Motor neuron (in vitro differentiated cells): ENCODE data around the gene ZCCHC10. TPM values are rescaled to one million over a fixed set of nuclear protein-coding genes. Genes with fewer than 3 reads are reported as not detected.
A peak's percentile ranks its signal among the peaks of the same experiment; 100 is the strongest.
"Not testable (repeated sequence)": the region's sequence is repeated elsewhere in the genome, so short reads cannot be mapped to it uniquely, and the experiment has no call there.

Experiments used
- ATAC-seq, 8 experiments: fragments of 200-7000 bp; cut with Tn5 transposase; replicated peaks in 6 of 8; 2 replicates each; pipeline ENCODE4 v1.8.0; 2021; ENCODE audit warnings: mild to moderate bottlenecking in 8 of 8, moderate library complexity in 8 of 8
- H3K27ac ChIP-seq, 2 donors: fragments of 250-450 bp; sonication (Bioruptor Pico); 2 replicates each; pipeline ENCODE4 v1.9.0; 2021; ENCODE audit warnings: antibody characterized with exemption in 2 of 2, mild to moderate bottlenecking in 2 of 2, moderate library complexity in 1 of 2
- H3K4me1 ChIP-seq, 2 donors: fragments of 250-450 bp; sonication (Bioruptor Pico); replicated peaks in 1 of 2; 2 replicates each; pipeline ENCODE4 v1.6.1; 2021; ENCODE audit warnings: antibody characterized with exemption in 2 of 2, mild to moderate bottlenecking in 2 of 2, moderate library complexity in 1 of 2
- H3K4me3 ChIP-seq, 5 donors: fragments of 250-450 bp; sonication (Bioruptor Pico); 2 replicates each; pipeline ENCODE4 v1.9.0; 2021; ENCODE audit warnings: antibody characterized with exemption in 5 of 5, mild to moderate bottlenecking in 5 of 5, moderate library complexity in 4 of 5
- WGBS, 10 experiments: fragments of 450-650 bp; shearing (Covaris generic); methylation state at CpG; one replicate each; pipeline ENCODE4 v1.0.0; 2022; 5-methylcytosine and 5-hydroxymethylcytosine counted together
- in situ Hi-C, 9 experiments: fragments of 400-800 bp; cut with MboI; loops; one replicate each; pipeline ENCODE4 v1.15.0; 2021; ENCODE audit warnings: low sequenced_read_pairs in 9 of 9, low pct_unique_long_range_greater_than_20kb in 2 of 9; ENCODE audit not compliant: unreplicated experiment in 9 of 9
- total RNA-seq, 8 experiments: library from RNA; unstranded; fragments of 300-600 nt; gene quantifications; 2 replicates each; pipeline versions ENCODE4 v1.2.3 to v1.2.4, GENCODE V29; 2022

The ZCCHC10 gene
- total RNA-seq, 8 experiments from 2014 or later, result 19.0 to 38.3 (median 25.1) TPM

GRCh38 chr5:133052317-133053175, 26.2 kb upstream of the ZCCHC10 start:
- WGBS, 10 experiments, result 0 to 7% (median 0%) methylated on average over 1 to 31 of the region's 59 CpGs; no CpG with 5 or more reads in 2 of the 10 experiments
- peaks cover 11 to 17% of the 10 kb centered on the region in 2 donors for H3K4me1 ChIP-seq
- H3K27ac ChIP-seq, result peak overlapping the region; percentile 97 to 99
- peak in 7 of 8 experiments; percentile 4 to 28 (median 25) for ATAC-seq
- in situ Hi-C loops, result no loop called here
- H3K4me3 ChIP-seq, result peak overlapping the region; percentile 65 to 92 (median 83)

GRCh38 chr5:133051542-133052316, 25.4 kb upstream of the ZCCHC10 start, which contains the start of gene HSPA4:
TSS of gene HSPA4 (plus strand) at chr5:133052013. CDS start at chr5:133052251, 238 bp downstream.
- peak within 1 kb of the TSS; percentile 97 to 99 for H3K27ac ChIP-seq
- peak within 1 kb of the TSS; percentile 65 to 92 (median 83) for H3K4me3 ChIP-seq
- peak; percentile 81 to 91 (median 88) for ATAC-seq
- 0 to 3% (median 0%) methylated on average over 1 to 24 of the region's 68 CpGs; no CpG with 5 or more reads in 1 of the 10 experiments for WGBS, 10 experiments
- peaks cover 11 to 17% of the 10 kb centered on the region in 2 donors for H3K4me1 ChIP-seq
- in situ Hi-C loops, result no loop called here

GRCh38 chr5:133051061-133051541, 24.8 kb upstream of the ZCCHC10 start:
- WGBS, 10 experiments, result 0 to 6% (median 0%) methylated on average over 1 to 8 of the region's 15 CpGs; no CpG with 5 or more reads in 3 of the 10 experiments
- Histone ChIP-seq H3K4me1 (peaks cover 11 to 17% of the 10 kb centered on the region in 2 donors), H3K27ac (peak overlapping the region; percentile 97 to 99), H3K4me3 (peak overlapping the region; percentile 65 to 92 (median 83))
- in situ Hi-C loops, result no loop called here
- peak in 1 of 8 experiments; percentile 1 for ATAC-seq

- 0 to 58% (median 25%) methylated on average over 1 to 4 of the region's 4 CpGs; no CpG with 5 or more reads in 1 of the 10 experiments for WGBS, 10 experiments
- peak overlapping the region; percentile 65 to 92 (median 83) for H3K4me3 ChIP-seq
- in situ Hi-C loops, result no loop called here
- H3K27ac ChIP-seq, result peak overlapping the region; percentile 97 to 99
- no peak for ATAC-seq
- H3K4me1 ChIP-seq, result peaks cover 11 to 17% of the 10 kb centered on the region in 2 donors
These were observed 24.2 kb upstream of the ZCCHC10 start for GRCh38 chr5:133050521-133050920.

- Histone ChIP-seq H3K4me3 (no peak overlapping the region), H3K27ac (no peak overlapping the region), H3K4me1 (peaks cover 11 to 17% of the 10 kb centered on the region in 2 donors)
- in situ Hi-C loops, result no loop called here
- WGBS, 10 experiments, result 0 to 100% (median 73%) methylated on average over 1 of the region's 1 CpG
- ATAC-seq, result no peak
These were observed 23.3 kb upstream of the ZCCHC10 start for GRCh38 chr5:133049726-133050048.

GRCh38 chr5:133048993-133049725, 22.8 kb upstream of the ZCCHC10 start:
- Histone ChIP-seq H3K27ac (no peak overlapping the region), H3K4me1 (peaks cover 11 to 17% of the 10 kb centered on the region in 2 donors), H3K4me3 (no peak overlapping the region)
- in situ Hi-C loops, result no loop called here
- 51 to 94% (median 73%) methylated on average over 2 to 6 of the region's 6 CpGs; no CpG with 5 or more reads in 1 of the 10 experiments for WGBS, 10 experiments
- ATAC-seq, result no peak

GRCh38 chr5:133047404-133047803, 21.1 kb upstream of the ZCCHC10 start:
- Histone ChIP-seq H3K4me3 (no peak overlapping the region), H3K27ac (no peak overlapping the region), H3K4me1 (peaks cover 10 to 11% of the 10 kb centered on the region in 2 donors)
- in situ Hi-C loops, result no loop called here
- 40 to 90% (median 73%) methylated on average over 1 to 2 of the region's 19 CpGs; no CpG with 5 or more reads in 6 of the 10 experiments for WGBS, 10 experiments
- ATAC-seq, result no peak

- ATAC-seq, in situ Hi-C loops, H3K27ac ChIP-seq, H3K4me3 ChIP-seq: not testable (repeated sequence)
- H3K4me1 ChIP-seq, result peaks cover 10 to 11% of the 10 kb centered on the region in 2 donors
- 60 to 97% (median 89%) methylated on average over 2 to 8 of the region's 8 CpGs; no CpG with 5 or more reads in 1 of the 10 experiments for WGBS, 10 experiments
These were observed 20.2 kb upstream of the ZCCHC10 start for GRCh38 chr5:133046560-133046959.

- WGBS, 10 experiments, result 67 to 100% (median 100%) methylated on average over 1 of the region's 1 CpG; no CpG with 5 or more reads in 6 of the 10 experiments
- Histone ChIP-seq H3K4me3 (no peak overlapping the region), H3K4me1 (no peaks in the 10 kb centered on the region), H3K27ac (no peak overlapping the region)
- in situ Hi-C loops, result no loop called here
- ATAC-seq, result peak in 2 of 8 experiments; percentile 55 to 58
These were observed 15.6 kb upstream of the ZCCHC10 start for GRCh38 chr5:133041910-133042309.

GRCh38 chr5:133041157-133041784, 14.9 kb upstream of the ZCCHC10 start:
- WGBS, 10 experiments, result 53 to 100% (median 79%) methylated on average over 1 to 2 of the region's 3 CpGs; no CpG with 5 or more reads in 6 of the 10 experiments
- Histone ChIP-seq H3K4me3 (no peak overlapping the region), H3K27ac (no peak overlapping the region), H3K4me1 (no peaks in the 10 kb centered on the region)
- in situ Hi-C loops, result no loop called here
- no peak for ATAC-seq

- H3K27ac ChIP-seq, in situ Hi-C loops, H3K4me1 ChIP-seq, H3K4me3 ChIP-seq: not testable (repeated sequence)
- peak in 2 of 8 experiments; percentile 51 to 67 for ATAC-seq
- 30 to 100% (median 93%) methylated on average over 1 to 4 of the region's 6 CpGs; no CpG with 5 or more reads in 1 of the 10 experiments for WGBS, 10 experiments
These were observed 10.3 kb upstream of the ZCCHC10 start for GRCh38 chr5:133036677-133037076.

GRCh38 chr5:133035224-133035623, 8.9 kb upstream of the ZCCHC10 start:
- no peak for ATAC-seq
- 75 to 100% (median 90%) methylated on average over 1 to 2 of the region's 2 CpGs; no CpG with 5 or more reads in 2 of the 10 experiments for WGBS, 10 experiments
- no peak overlapping the region for H3K27ac ChIP-seq

More at GRCh38 chr5:133035224-133035623, 8.9 kb upstream of the ZCCHC10 start:
- Histone ChIP-seq H3K4me1 (no peaks in the 10 kb centered on the region), H3K4me3 (no peak overlapping the region)
- in situ Hi-C loops, result no loop called here
